HepG2 (cell line): ENCODE measurements around the gene MYO10. TPM values are rescaled to one million over a fixed set of nuclear protein-coding genes. Genes with fewer than 3 reads are reported as not detected.

Experiments
- AGO1 ChIP-seq: fragments of 200-400 bp; formaldehyde crosslinking; IDR thresholded peaks from 2 replicates; pipeline ENCODE4 v1.6.1; 2017; ENCODE audit warnings: mild to moderate bottlenecking, low read depth, low read length, moderate library complexity; ENCODE audit not compliant: poor library complexity, severe bottlenecking
- ATF1 ChIP-seq: IDR thresholded peaks from 2 replicates; pipeline ENCODE4 v1.6.1; 2016; ENCODE audit warnings: mild to moderate bottlenecking, control low read depth
- BRCA1 ChIP-seq: sonication (generic); formaldehyde crosslinking; IDR thresholded peaks from 2 replicates; pipeline ENCODE4 v1.4.0; 2020; ENCODE audit warnings: missing genetic modification reagents
- FOSL1 ChIP-seq: sonication (generic); formaldehyde crosslinking; IDR thresholded peaks from 2 replicates; pipeline ENCODE4 v1.9.0; 2021; ENCODE audit warnings: missing genetic modification reagents, borderline replicate concordance
- FOXA1 ChIP-seq, 2 experiments: fragments of 450-650 bp in 1 of 2; sonication (generic) in 1 of 2; formaldehyde crosslinking in 1 of 2; IDR thresholded peaks; 2 replicates each; pipeline versions ENCODE4 v1.4.0 to v1.6.1; 2016 to 2020; ENCODE audit warnings: missing genetic modification reagents in 1 of 2
- KMT2B ChIP-seq: IDR thresholded peaks from 2 replicates; pipeline ENCODE4 v1.6.1; 2016; ENCODE audit warnings: missing genetic modification reagents, missing compliant biosample characterization
- LCORL ChIP-seq, 2 experiments: fragments of 450-650 bp in 1 of 2; sonication (generic) in 1 of 2; formaldehyde crosslinking in 1 of 2; IDR thresholded peaks; 2 replicates each; pipeline versions ENCODE4 v1.5.0 to v1.6.1; 2017 to 2020; ENCODE audit warnings: antibody characterized with exemption in 1 of 2, missing genetic modification reagents in 1 of 2
- MXD4 ChIP-seq: IDR thresholded peaks from 2 replicates; pipeline ENCODE4 v1.6.1; 2016; ENCODE audit warnings: mild to moderate bottlenecking, missing biosample characterization, missing genetic modification reagents
- NRL ChIP-seq: sonication (generic); formaldehyde crosslinking; IDR thresholded peaks from 2 replicates; pipeline ENCODE4 v1.5.0; 2020; ENCODE audit warnings: missing genetic modification reagents, mild to moderate bottlenecking, moderate library complexity, borderline replicate concordance
- POLR2G ChIP-seq: fragments of 200-400 bp; formaldehyde crosslinking; IDR thresholded peaks from 2 replicates; pipeline ENCODE4 v1.6.1; 2018; ENCODE audit warnings: mild to moderate bottlenecking, low read depth, low read length, moderate library complexity
- RCOR2 ChIP-seq: IDR thresholded peaks from 2 replicates; pipeline ENCODE4 v1.6.1; 2016; ENCODE audit warnings: missing biosample characterization, missing genetic modification reagents
- SAP130 ChIP-seq: IDR thresholded peaks from 2 replicates; pipeline ENCODE4 v1.6.1; 2016; ENCODE audit warnings: low read depth
- SRSF9 ChIP-seq: fragments of 200-400 bp; formaldehyde crosslinking; IDR thresholded peaks from 2 replicates; pipeline ENCODE4 v1.6.1; 2018; ENCODE audit warnings: borderline replicate concordance, mild to moderate bottlenecking, low read depth, low read length; ENCODE audit not compliant: insufficient read depth, poor library complexity, severe bottlenecking
- TBL1XR1 ChIP-seq: fragments of 150-350 bp; IDR thresholded peaks from 2 replicates; pipeline ENCODE4 v1.6.1; 2014; ENCODE audit warnings: borderline replicate concordance, low read length; ENCODE audit not compliant: partially characterized antibody
- TOE1 ChIP-seq: sonication (generic); formaldehyde crosslinking; IDR thresholded peaks from 2 replicates; pipeline ENCODE4 v1.4.0; 2020; ENCODE audit warnings: mild to moderate bottlenecking, missing genetic modification reagents
- ZBTB42 ChIP-seq: sonication (generic); formaldehyde crosslinking; IDR thresholded peaks from 2 replicates; pipeline ENCODE4 v1.5.0; 2020; ENCODE audit warnings: mild to moderate bottlenecking, missing genetic modification reagents
- ZMYM3 ChIP-seq: sonication (generic); formaldehyde crosslinking; IDR thresholded peaks from 2 replicates; pipeline ENCODE4 v1.5.1; 2020; ENCODE audit warnings: mild to moderate bottlenecking, missing genetic modification reagents
- ZNF7 ChIP-seq: IDR thresholded peaks from 2 replicates; pipeline ENCODE4 v1.6.1; 2016; ENCODE audit warnings: missing biosample characterization, missing genetic modification reagents
- ZNF878 ChIP-seq: sonication (generic); formaldehyde crosslinking; IDR thresholded peaks from 2 replicates; pipeline ENCODE4 v1.8.1; 2023; ENCODE audit warnings: mild to moderate bottlenecking, missing genetic modification reagents, moderate library complexity
- polyA plus RNA-seq, 8 experiments: library from polyadenylated mRNA; depleted of rRNA in 3 of 8; stranded (reverse) in 7 of 8; unstranded in 1 of 8; fragments of >200 nt; fragmentation: Illumina TruSeq in 4 of 8; extraction: Trizol in 4 of 8; gene quantifications; 2 replicates each; pipeline versions ENCODE4 v1.2.1 to v1.2.3, GENCODE V29; 2011 to 2016; ENCODE audit warnings: low read depth in 4 of 8, missing spikeins in 1 of 8, mixed read lengths in 1 of 8; ENCODE audit not compliant: insufficient read depth in 1 of 8
- total RNA-seq, 5 experiments: library from RNA; depleted of rRNA; stranded (reverse); fragments of >200 nt; fragmentation: Illumina TruSeq; extraction: Trizol; gene quantifications; 2 replicates each; pipeline ENCODE4 v1.2.3, GENCODE V29; 2016; ENCODE audit warnings: low read depth in 1 of 5
- TF ChIP-seq, protein P1 (sequence below): sonication (generic); formaldehyde crosslinking; IDR thresholded peaks from 2 replicates; pipeline ENCODE4 v1.4.0; 2020; ENCODE audit warnings: missing genetic modification reagents, borderline replicate concordance
- TF ChIP-seq, protein P2 (sequence below), 2 experiments: fragments of 450-650 bp in 1 of 2; sonication (generic) in 1 of 2; formaldehyde crosslinking; IDR thresholded peaks; 2 replicates each; pipeline versions ENCODE4 v1.5.0 to v1.8.0; 2020 to 2022; ENCODE audit warnings: mild to moderate bottlenecking in 1 of 2, missing genetic modification reagents in 1 of 2
- TF ChIP-seq, protein P3 (sequence below), 2 experiments: sonication (generic) in 1 of 2; formaldehyde crosslinking in 1 of 2; IDR thresholded peaks; 2 replicates each; pipeline versions ENCODE4 v1.4.0 to v1.6.1; 2016 to 2020; ENCODE audit warnings: borderline replicate concordance in 1 of 2, low read depth in 1 of 2, mild to moderate bottlenecking in 1 of 2, missing genetic modification reagents in 1 of 2

The MYO10 gene
- total and polyA plus RNA-seq, 2 of the 13 experiments (the other 11 are each of a cell fraction or from before 2014, with no cell fraction given), result 4.5 to 14.0 TPM

DNA sequence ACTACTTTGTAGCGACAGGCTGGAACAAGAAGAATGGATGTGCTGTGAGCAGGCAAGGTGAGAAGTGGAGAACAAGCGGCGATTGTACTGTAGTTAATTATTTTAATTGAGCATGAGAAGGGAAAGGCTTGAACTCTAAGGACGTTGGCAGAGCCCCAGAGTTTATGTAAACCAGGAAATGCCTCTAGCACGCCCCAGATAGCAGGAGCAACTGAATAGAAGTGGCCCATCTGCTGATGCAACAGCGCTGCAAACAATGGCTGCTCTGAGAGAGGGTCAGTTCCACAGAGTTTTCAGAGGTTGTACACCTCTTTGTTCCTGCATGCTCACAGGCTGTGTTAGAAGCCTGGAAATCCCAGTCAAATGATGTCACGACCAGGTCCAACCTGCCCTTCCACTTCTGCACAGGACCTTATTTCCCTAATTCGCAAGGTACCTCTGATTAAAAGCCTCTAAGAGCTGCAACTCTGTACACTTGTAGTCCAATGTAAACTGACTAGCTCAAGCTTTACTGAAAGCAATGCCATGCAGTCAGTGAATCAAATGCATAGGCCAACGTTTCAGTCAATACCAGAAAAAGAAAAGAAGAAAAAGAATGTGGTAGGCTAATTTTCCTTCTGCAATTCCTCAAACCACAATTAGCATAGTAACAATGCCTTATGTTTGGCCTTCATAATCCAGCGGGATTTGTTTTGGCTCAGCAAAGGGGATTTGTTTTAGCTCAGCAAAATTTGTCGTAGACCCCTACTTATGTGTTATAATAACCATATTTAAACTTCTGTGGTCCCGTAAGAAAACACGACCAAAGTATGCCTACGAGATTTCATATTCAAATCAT lies 199.7 kb downstream of the MYO10 start (continued):
- TF ChIP-seq RCOR2, result 0 out of 2 replicates have a peak, but pooled peaks have one; percentile 35
- TF ChIP-seq FOXA1 (IDR thresholded peaks at IDR 0.05), result no peak
- TF ChIP-seq FOXA1 (CRISPR knock-in tag; IDR thresholded peaks at IDR 0.05), result peak; percentile 61
- no peak for TF ChIP-seq ZNF7
- no peak for TF ChIP-seq LCORL (IDR thresholded peaks at IDR 0.05)
- TF ChIP-seq LCORL (CRISPR knock-in tag; IDR thresholded peaks at IDR 0.05), result peak; percentile 66
- TF ChIP-seq SRSF9, result no peak
- peak; percentile 43 for TF ChIP-seq TBL1XR1
- no peak for TF ChIP-seq FOSL1 (CRISPR knock-in tag)
- TF ChIP-seq, protein P1, sequence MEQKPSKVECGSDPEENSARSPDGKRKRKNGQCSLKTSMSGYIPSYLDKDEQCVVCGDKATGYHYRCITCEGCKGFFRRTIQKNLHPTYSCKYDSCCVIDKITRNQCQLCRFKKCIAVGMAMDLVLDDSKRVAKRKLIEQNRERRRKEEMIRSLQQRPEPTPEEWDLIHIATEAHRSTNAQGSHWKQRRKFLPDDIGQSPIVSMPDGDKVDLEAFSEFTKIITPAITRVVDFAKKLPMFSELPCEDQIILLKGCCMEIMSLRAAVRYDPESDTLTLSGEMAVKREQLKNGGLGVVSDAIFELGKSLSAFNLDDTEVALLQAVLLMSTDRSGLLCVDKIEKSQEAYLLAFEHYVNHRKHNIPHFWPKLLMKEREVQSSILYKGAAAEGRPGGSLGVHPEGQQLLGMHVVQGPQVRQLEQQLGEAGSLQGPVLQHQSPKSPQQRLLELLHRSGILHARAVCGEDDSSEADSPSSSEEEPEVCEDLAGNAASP (CRISPR knock-in tag), result 0 out of 2 replicates have a peak, but pooled peaks have one; percentile 37
- 0 out of 2 replicates have a peak, but pooled peaks have one; percentile 39 for TF ChIP-seq NRL (CRISPR knock-in tag)
- TF ChIP-seq, protein P2, sequence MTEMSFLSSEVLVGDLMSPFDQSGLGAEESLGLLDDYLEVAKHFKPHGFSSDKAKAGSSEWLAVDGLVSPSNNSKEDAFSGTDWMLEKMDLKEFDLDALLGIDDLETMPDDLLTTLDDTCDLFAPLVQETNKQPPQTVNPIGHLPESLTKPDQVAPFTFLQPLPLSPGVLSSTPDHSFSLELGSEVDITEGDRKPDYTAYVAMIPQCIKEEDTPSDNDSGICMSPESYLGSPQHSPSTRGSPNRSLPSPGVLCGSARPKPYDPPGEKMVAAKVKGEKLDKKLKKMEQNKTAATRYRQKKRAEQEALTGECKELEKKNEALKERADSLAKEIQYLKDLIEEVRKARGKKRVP (CRISPR knock-in tag; IDR thresholded peaks at IDR 0.05), result peak; percentile 87 to 99
- TF ChIP-seq MXD4 (CRISPR knock-in tag), result peak; percentile 54
- peak; percentile 56; the same call in 1 of the 2 replicates for TF ChIP-seq ZMYM3 (CRISPR knock-in tag)
- TF ChIP-seq TOE1 (CRISPR knock-in tag), result no peak
- no peak for TF ChIP-seq BRCA1 (CRISPR knock-in tag)
- no peak for TF ChIP-seq AGO1
- TF ChIP-seq ZNF878 (CRISPR knock-in tag), result peak; percentile 91
- no peak for TF ChIP-seq ZBTB42 (CRISPR knock-in tag)
- TF ChIP-seq KMT2B (CRISPR knock-in tag), result 0 out of 2 replicates have a peak, but pooled peaks have one; percentile 25
- no peak for TF ChIP-seq ATF1
- TF ChIP-seq POLR2G, result peak; percentile 88
- TF ChIP-seq, protein P3, sequence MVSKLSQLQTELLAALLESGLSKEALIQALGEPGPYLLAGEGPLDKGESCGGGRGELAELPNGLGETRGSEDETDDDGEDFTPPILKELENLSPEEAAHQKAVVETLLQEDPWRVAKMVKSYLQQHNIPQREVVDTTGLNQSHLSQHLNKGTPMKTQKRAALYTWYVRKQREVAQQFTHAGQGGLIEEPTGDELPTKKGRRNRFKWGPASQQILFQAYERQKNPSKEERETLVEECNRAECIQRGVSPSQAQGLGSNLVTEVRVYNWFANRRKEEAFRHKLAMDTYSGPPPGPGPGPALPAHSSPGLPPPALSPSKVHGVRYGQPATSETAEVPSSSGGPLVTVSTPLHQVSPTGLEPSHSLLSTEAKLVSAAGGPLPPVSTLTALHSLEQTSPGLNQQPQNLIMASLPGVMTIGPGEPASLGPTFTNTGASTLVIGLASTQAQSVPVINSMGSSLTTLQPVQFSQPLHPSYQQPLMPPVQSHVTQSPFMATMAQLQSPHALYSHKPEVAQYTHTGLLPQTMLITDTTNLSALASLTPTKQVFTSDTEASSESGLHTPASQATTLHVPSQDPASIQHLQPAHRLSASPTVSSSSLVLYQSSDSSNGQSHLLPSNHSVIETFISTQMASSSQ (IDR thresholded peaks at IDR 0.05; ENCODE audit: low read depth), result peak; percentile 40
- TF ChIP-seq, protein P3 (CRISPR knock-in tag; IDR thresholded peaks at IDR 0.05; ENCODE audit: borderline replicate concordance), result peak; percentile 51; the same call in 1 of the 2 replicates
- TF ChIP-seq SAP130, result peak; percentile 89
